CD4-positive, alpha-beta T cell treated with Interleukin-21 for 1 hour (primary cell): ENCODE results near the gene PLPPR1.

Experiments
- DNase-seq: peaks from one replicate; pipeline ENCODE4 v3.0.0-alpha.2; 2020

Gene PLPPR1

DNA sequence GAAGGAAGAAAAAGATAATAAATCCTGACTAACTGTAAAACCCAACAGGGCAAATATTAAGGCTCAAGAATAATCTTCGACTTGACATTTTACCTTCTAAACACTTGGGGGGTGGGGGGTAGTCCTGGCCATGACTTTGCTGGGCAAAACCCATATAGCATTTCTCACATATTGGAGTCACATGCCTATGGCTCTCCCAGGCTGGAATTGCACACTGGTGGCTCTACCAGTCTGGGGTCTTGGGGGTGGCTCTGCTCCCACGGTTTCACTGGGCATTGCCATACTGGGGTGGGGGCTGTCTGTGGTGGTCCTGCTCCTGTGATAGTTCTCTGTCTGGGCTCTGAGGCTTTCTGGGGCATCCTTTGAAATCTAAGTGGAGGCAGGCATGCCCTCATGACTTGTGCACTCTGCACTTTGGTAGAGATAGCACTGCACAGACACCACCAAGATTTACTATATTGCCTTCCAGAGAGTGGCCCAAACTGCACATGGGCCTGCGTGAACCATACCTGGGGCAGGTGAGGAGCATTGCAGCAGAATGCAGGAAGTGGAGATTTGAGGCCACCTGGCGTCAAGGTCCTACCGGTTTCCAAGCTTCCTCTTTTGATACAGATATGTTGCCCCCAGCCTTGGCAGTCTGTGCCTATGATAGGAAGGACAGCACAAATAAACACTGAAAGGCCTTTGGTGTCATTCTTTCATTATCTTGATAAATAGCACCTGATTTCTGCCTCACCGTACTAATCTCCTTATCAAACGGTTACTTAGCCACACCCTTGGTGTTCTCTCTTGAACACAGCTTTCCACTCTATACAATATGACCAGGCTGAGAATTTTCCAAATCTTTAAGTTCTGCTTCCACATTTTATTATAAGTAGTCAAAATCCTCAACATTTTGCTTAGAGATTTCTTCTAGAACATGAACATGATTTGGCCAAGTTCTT, 326.5 kb downstream of the PLPPR1 start:
- no peak for DNase-seq

GRCh38 chr9:101356619-101357018, 328.1 kb downstream of the PLPPR1 start:
- no peak for DNase-seq

DNA sequence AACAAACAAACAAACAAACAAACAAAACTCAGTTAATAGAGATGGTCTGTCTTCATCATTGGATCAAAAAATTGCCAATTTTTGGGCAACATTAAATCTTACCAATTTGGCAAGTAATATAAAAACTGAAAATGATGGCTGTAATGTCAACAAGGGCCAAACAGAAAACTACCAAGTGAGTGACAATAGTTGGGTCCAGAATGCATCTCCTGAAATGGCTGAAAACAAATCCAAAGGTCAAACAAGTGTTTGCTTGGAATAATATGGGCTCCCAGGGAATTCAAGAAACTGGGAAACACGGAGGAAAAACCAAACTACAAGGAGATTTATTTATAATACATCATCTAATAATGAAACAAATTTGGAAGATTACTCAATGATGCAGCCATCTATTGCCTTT, 331.2 kb downstream of the PLPPR1 start:
- no peak for DNase-seq

DNA sequence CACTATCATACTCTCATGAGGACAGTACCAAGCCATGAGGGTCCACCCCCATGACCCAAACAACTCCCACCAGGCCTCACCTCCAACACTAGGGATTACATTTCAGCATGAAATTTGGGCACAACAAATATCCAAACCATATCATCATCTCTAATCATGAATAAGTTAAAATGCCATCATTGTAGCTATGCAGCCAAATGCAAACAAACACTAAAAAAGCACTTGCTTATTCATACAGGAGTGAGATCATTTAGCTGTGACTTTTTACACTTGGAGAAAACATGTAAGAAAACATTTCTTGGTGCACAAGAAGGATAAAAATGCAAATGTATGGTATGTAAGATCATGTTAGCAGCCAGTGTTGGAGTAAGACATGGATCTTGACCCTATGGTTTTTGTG, 332.1 kb downstream of the PLPPR1 start:
- DNase-seq, result no peak

DNA sequence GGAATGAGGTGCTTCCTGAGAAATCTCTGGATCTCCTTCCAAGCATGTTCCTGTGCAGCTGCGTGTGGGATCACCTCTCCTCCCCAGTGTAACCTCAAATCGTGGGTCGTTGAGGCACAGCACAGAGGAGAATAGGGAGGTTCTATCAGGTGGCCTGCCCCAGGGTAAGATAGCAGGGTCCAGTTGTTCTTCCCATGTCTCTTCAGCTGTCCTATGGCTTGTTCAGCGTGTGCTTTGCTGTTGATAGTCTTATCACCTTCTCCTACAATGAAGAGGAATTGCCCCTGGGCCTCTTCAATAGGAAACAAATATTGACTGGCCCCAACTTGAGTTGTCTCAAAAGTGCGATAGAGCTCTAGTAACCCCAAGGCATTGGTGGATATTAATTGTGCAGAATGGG, 333.9 kb downstream of the PLPPR1 start:
- no peak for DNase-seq

DNA sequence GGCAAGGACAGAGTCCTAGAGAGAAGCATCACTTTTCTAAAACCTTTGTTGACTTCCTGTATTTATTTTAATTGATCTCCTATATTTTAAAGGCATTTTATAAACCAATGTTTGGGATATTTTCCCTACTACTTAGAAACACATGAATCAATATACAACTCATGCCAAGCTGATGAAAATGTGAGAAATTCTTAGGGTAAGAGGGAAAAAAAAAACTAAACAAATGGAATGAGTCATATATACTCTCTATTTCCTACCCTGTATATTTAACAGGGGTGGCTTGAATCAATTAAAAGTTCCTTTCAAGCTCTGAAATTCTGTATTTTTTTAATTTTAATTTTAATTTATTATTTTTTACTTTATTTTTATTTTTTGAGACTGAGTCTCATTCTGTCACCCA, 336.7 kb downstream of the PLPPR1 start:
- DNase-seq, result no peak

- no peak for DNase-seq
These were observed 337.7 kb downstream of the PLPPR1 start for GRCh38 chr9:101366038-101366756.

- DNase-seq, result no peak
These were observed 338.8 kb downstream of the PLPPR1 start for GRCh38 chr9:101367323-101367722.

DNA sequence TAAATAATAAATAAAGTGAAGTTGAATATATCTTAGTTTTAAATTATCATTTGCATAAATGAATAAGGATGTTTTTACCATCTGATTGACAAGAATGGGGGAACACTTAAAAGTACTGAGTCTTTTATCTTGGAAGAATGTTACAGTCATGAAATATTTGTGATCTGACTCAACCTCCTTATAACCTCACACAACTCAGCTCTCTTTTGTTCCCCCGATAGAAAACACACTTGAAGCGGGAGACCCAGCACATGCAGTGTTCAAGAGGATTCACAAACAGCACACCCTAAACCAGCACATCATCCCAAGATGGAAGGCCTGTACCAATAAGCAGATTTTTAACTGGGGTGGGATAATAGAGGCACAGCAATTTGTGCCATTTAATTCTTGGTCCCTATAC, 340.8 kb downstream of the PLPPR1 start:
- no peak for DNase-seq

GRCh38 chr9:101369884-101370531, 341.5 kb downstream of the PLPPR1 start:
- DNase-seq, result no peak

- DNase-seq, result no peak
These were observed 343.3 kb downstream of the PLPPR1 start for GRCh38 chr9:101371813-101372212.

- DNase-seq, result no peak
These were observed 344.0 kb downstream of the PLPPR1 start for GRCh38 chr9:101372327-101373118.
